ENCODE data around the gene ELAVL4.

ELAVL4 gene

GRCh38 chr1:50175719-50176639 lies 67.3 kb downstream of the ELAVL4 start:
- Histone ChIP-seq H3K18ac (ENCODE audit: low read length) (no peak overlapping the region), H3K4me1 (ENCODE audit: control insufficient read depth in 1 of 2, insufficient read depth in 2 of 2, low read length in 2 of 2) (peaks cover 0 to under 1% of the 10 kb centered on the region in 2 experiments), H3K9me3 (ENCODE audit: insufficient read depth, low read depth, low read length) (no peaks in the 10 kb centered on the region), H3K79me1 (ENCODE audit: low read length) (no peaks in the 10 kb centered on the region), H3K14ac (ENCODE audit: low read length) (no peak overlapping the region), H2AFZ (ENCODE audit: insufficient read depth, low read length, poor library complexity) (no peak overlapping the region), H3K79me2 (ENCODE audit: control insufficient read depth, insufficient read depth, low read length, poor library complexity) (no peaks in the 10 kb centered on the region), H4K12ac (ENCODE audit: low read depth, low read length) (no peak overlapping the region), H2AK5ac (ENCODE audit: low read length) (no peak overlapping the region), H3K36me3 (ENCODE audit: control insufficient read depth in 1 of 2, insufficient read depth in 2 of 2, low read length in 2 of 2) (no peaks in the 10 kb centered on the region), H4K8ac (ENCODE audit: low read depth, low read length) (no peak overlapping the region), H3K9ac (ENCODE audit: low read length) (no peak overlapping the region), H3K27me3 (ENCODE audit: insufficient read depth, low read length) (no peaks in the 10 kb centered on the region), H3K23ac (ENCODE audit: low read length) (no peak overlapping the region), H3K27ac (ENCODE audit: low read depth, low read length) (no peak overlapping the region), H2BK5ac (ENCODE audit: low read depth, low read length, poor library complexity) (no peak overlapping the region), H4K91ac (ENCODE audit: low read depth, low read length) (no peak overlapping the region), H3K4ac (ENCODE audit: low read depth, low read length) (no peak overlapping the region), H3K4me3 (ENCODE audit: low read depth, low read length) (no peak overlapping the region), H2BK12ac (ENCODE audit: low read length) (no peak overlapping the region), H2BK120ac (ENCODE audit: insufficient read depth, low read length, poor library complexity) (no peak overlapping the region), H3K4me2 (ENCODE audit: low read length) (no peak overlapping the region)
- peak; percentile 18 to 58 for DNase-seq
- no CpG with 5 or more reads among the region's 7 CpGs for WGBS (ENCODE audit: extremely low coverage, insufficient coverage, insufficient read length)

- no peak overlapping the region for H2AFZ ChIP-seq (ENCODE audit: insufficient read depth, low read length, poor library complexity)
- no peak overlapping the region for H3K4me2 ChIP-seq (ENCODE audit: low read length)
- no peak overlapping the region for H3K27ac ChIP-seq (ENCODE audit: low read depth, low read length)
- no peak overlapping the region for H3K4ac ChIP-seq (ENCODE audit: low read depth, low read length)
- H3K18ac ChIP-seq (ENCODE audit: low read length) = no peak overlapping the region
- H3K4me1 ChIP-seq (ENCODE audit: control insufficient read depth in 1 of 2, insufficient read depth in 2 of 2, low read length in 2 of 2) = peaks cover 0 to 3% of the 10 kb centered on the region in 2 experiments
- no peak overlapping the region for H3K23ac ChIP-seq (ENCODE audit: low read length)
- H4K8ac ChIP-seq (ENCODE audit: low read depth, low read length) = no peak overlapping the region
- H2BK12ac ChIP-seq (ENCODE audit: low read length) = no peak overlapping the region
- H3K9me3 ChIP-seq (ENCODE audit: insufficient read depth, low read depth, low read length) = no peaks in the 10 kb centered on the region
- DNase-seq = no peak
- no peaks in the 10 kb centered on the region for H3K27me3 ChIP-seq (ENCODE audit: insufficient read depth, low read length)
- no peak overlapping the region for H2BK5ac ChIP-seq (ENCODE audit: low read depth, low read length, poor library complexity)
- H3K79me1 ChIP-seq (ENCODE audit: low read length) = no peaks in the 10 kb centered on the region
- no peak overlapping the region for H4K91ac ChIP-seq (ENCODE audit: low read depth, low read length)
- H3K36me3 ChIP-seq (ENCODE audit: control insufficient read depth in 1 of 2, insufficient read depth in 2 of 2, low read length in 2 of 2) = no peaks in the 10 kb centered on the region
- no peak overlapping the region for H4K12ac ChIP-seq (ENCODE audit: low read depth, low read length)
- H3K9ac ChIP-seq (ENCODE audit: low read length) = no peak overlapping the region
- no peak overlapping the region for H3K4me3 ChIP-seq (ENCODE audit: low read depth, low read length)
- H3K14ac ChIP-seq (ENCODE audit: low read length) = no peak overlapping the region
- no peak overlapping the region for H2BK120ac ChIP-seq (ENCODE audit: insufficient read depth, low read length, poor library complexity)
- no peak overlapping the region for H2AK5ac ChIP-seq (ENCODE audit: low read length)
- H3K79me2 ChIP-seq (ENCODE audit: control insufficient read depth, insufficient read depth, low read length, poor library complexity) = no peaks in the 10 kb centered on the region
- no CpG with 5 or more reads among the region's 6 CpGs for WGBS (ENCODE audit: extremely low coverage, insufficient coverage, insufficient read length)
Observed at GRCh38 chr1:50177994-50178393, 69.3 kb downstream of the ELAVL4 start.

GRCh38 chr1:50179639-50180038 lies 70.9 kb downstream of the ELAVL4 start:
- H4K8ac ChIP-seq (ENCODE audit: low read depth, low read length) = no peak overlapping the region
- no peaks in the 10 kb centered on the region for H3K9me3 ChIP-seq (ENCODE audit: insufficient read depth, low read depth, low read length)
- DNase-seq = no peak
- no peak overlapping the region for H3K14ac ChIP-seq (ENCODE audit: low read length)
- H3K4me3 ChIP-seq (ENCODE audit: low read depth, low read length) = no peak overlapping the region
- H3K79me1 ChIP-seq (ENCODE audit: low read length) = no peaks in the 10 kb centered on the region
- H4K91ac ChIP-seq (ENCODE audit: low read depth, low read length) = no peak overlapping the region
- no peak overlapping the region for H3K4ac ChIP-seq (ENCODE audit: low read depth, low read length)
- no peak overlapping the region for H3K27ac ChIP-seq (ENCODE audit: low read depth, low read length)
- no peak overlapping the region for H3K23ac ChIP-seq (ENCODE audit: low read length)
- H2BK12ac ChIP-seq (ENCODE audit: low read length) = no peak overlapping the region
- H3K27me3 ChIP-seq (ENCODE audit: insufficient read depth, low read length) = no peaks in the 10 kb centered on the region
- H3K18ac ChIP-seq (ENCODE audit: low read length) = no peak overlapping the region
- no peaks in the 10 kb centered on the region for H3K79me2 ChIP-seq (ENCODE audit: control insufficient read depth, insufficient read depth, low read length, poor library complexity)
- H3K9ac ChIP-seq (ENCODE audit: low read length) = no peak overlapping the region
- no peaks in the 10 kb centered on the region for H3K36me3 ChIP-seq (ENCODE audit: control insufficient read depth in 1 of 2, insufficient read depth in 2 of 2, low read length in 2 of 2)
- no peak overlapping the region for H4K12ac ChIP-seq (ENCODE audit: low read depth, low read length)
- no peak overlapping the region for H2AK5ac ChIP-seq (ENCODE audit: low read length)
- H2BK120ac ChIP-seq (ENCODE audit: insufficient read depth, low read length, poor library complexity) = no peak overlapping the region
- H3K4me1 ChIP-seq (ENCODE audit: control insufficient read depth in 1 of 2, insufficient read depth in 2 of 2, low read length in 2 of 2) = peaks cover 0 to 3% of the 10 kb centered on the region in 2 experiments
- WGBS (ENCODE audit: extremely low coverage, insufficient coverage, insufficient read length) = no CpG with 5 or more reads among the region's 2 CpGs
- H3K4me2 ChIP-seq (ENCODE audit: low read length) = no peak overlapping the region
- H2BK5ac ChIP-seq (ENCODE audit: low read depth, low read length, poor library complexity) = no peak overlapping the region
- H2AFZ ChIP-seq (ENCODE audit: insufficient read depth, low read length, poor library complexity) = no peak overlapping the region

GRCh38 chr1:50180367-50180766 lies 71.6 kb downstream of the ELAVL4 start:
- H3K4me1 ChIP-seq (ENCODE audit: control insufficient read depth in 1 of 2, insufficient read depth in 2 of 2, low read length in 2 of 2) = peaks cover 0 to 3% of the 10 kb centered on the region in 2 experiments
- no peaks in the 10 kb centered on the region for H3K79me2 ChIP-seq (ENCODE audit: control insufficient read depth, insufficient read depth, low read length, poor library complexity)
- H3K9ac ChIP-seq (ENCODE audit: low read length) = no peak overlapping the region

More at GRCh38 chr1:50180367-50180766, 71.6 kb downstream of the ELAVL4 start:
- no peak for DNase-seq
- H3K14ac ChIP-seq (ENCODE audit: low read length) = no peak overlapping the region
- no peak overlapping the region for H4K12ac ChIP-seq (ENCODE audit: low read depth, low read length)
- H3K79me1 ChIP-seq (ENCODE audit: low read length) = no peaks in the 10 kb centered on the region
- no peak overlapping the region for H3K27ac ChIP-seq (ENCODE audit: low read depth, low read length)
- no peak overlapping the region for H3K4ac ChIP-seq (ENCODE audit: low read depth, low read length)
- no peak overlapping the region for H3K18ac ChIP-seq (ENCODE audit: low read length)
- no peak overlapping the region for H2AK5ac ChIP-seq (ENCODE audit: low read length)
- no peak overlapping the region for H2BK5ac ChIP-seq (ENCODE audit: low read depth, low read length, poor library complexity)
- no peak overlapping the region for H2AFZ ChIP-seq (ENCODE audit: insufficient read depth, low read length, poor library complexity)
- H3K27me3 ChIP-seq (ENCODE audit: insufficient read depth, low read length) = no peaks in the 10 kb centered on the region
- no peak overlapping the region for H2BK12ac ChIP-seq (ENCODE audit: low read length)
- H4K8ac ChIP-seq (ENCODE audit: low read depth, low read length) = no peak overlapping the region
- H3K23ac ChIP-seq (ENCODE audit: low read length) = no peak overlapping the region
- H2BK120ac ChIP-seq (ENCODE audit: insufficient read depth, low read length, poor library complexity) = no peak overlapping the region
- no peak overlapping the region for H4K91ac ChIP-seq (ENCODE audit: low read depth, low read length)
- no peak overlapping the region for H3K4me2 ChIP-seq (ENCODE audit: low read length)
- WGBS (ENCODE audit: extremely low coverage, insufficient coverage, insufficient read length) = no CpG with 5 or more reads among the region's 1 CpG
- H3K4me3 ChIP-seq (ENCODE audit: low read depth, low read length) = no peak overlapping the region
- H3K36me3 ChIP-seq (ENCODE audit: control insufficient read depth in 1 of 2, insufficient read depth in 2 of 2, low read length in 2 of 2) = no peaks in the 10 kb centered on the region
- H3K9me3 ChIP-seq (ENCODE audit: insufficient read depth, low read depth, low read length) = no peaks in the 10 kb centered on the region

All from trophoblast cell (in vitro differentiated cells and primary cell).